ENCODE measurements around the gene GJB3. TPM values are rescaled to one million over a fixed set of nuclear protein-coding genes. Genes with fewer than 3 reads are reported as not detected.

GJB3 gene
- total and polyA plus RNA-seq, 4 donors, result 0.15 to 0.33 (median 0.17) TPM; not detected in 1

DNA sequence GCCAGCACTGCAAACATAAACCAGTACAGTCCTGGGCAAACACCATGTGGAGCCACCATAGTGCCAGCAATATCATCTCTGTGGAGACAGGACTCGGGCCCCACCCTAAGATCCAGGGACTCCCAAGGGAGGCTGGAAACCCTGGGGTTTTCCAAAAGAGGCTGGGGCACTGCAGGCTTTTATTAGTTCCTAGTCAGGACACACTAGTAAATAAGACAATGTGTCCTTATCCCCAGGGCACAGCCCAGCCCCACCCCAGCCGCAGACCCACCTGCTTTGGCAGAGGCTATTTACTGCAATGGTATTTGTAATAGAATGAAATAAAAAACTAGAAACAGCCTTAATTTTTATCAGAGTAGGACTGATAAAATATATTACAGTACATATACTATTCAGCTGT lies 486 bp upstream of the GJB3 start:
- Histone ChIP-seq H3K4me3 (ENCODE audit: low read depth in 1 of 3, low read length in 3 of 3) (no peak overlapping the region), H3K27ac (ENCODE audit: low read depth in 1 of 2, low read length in 2 of 2) (no peak overlapping the region), H3K9me3 (ENCODE audit: control insufficient read depth in 4 of 4, low read length in 3 of 4) (no peaks in the 10 kb centered on the region), H3K36me3 (ENCODE audit: control insufficient read depth in 4 of 4, insufficient read depth in 3 of 4, low read depth in 1 of 4, low read length in 3 of 4) (no peaks in the 10 kb centered on the region), H3K4me1 (ENCODE audit: control insufficient read depth in 4 of 4, insufficient read depth in 4 of 4, low read length in 3 of 4) (peaks cover 8 to 26% (median 16%) of the 10 kb centered on the region in 4 donors), H3K27me3 (ENCODE audit: control insufficient read depth in 4 of 4, insufficient read depth in 4 of 4, low read length in 3 of 4) (no peaks in the 10 kb centered on the region), H3K9ac (ENCODE audit: low read depth in 1 of 2, low read length in 2 of 2) (no peak overlapping the region)
- TF ChIP-seq, protein P1, sequence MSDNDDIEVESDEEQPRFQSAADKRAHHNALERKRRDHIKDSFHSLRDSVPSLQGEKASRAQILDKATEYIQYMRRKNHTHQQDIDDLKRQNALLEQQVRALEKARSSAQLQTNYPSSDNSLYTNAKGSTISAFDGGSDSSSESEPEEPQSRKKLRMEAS (IDR thresholded peaks at IDR 0.05), result no peak
- TF ChIP-seq, protein P2, sequence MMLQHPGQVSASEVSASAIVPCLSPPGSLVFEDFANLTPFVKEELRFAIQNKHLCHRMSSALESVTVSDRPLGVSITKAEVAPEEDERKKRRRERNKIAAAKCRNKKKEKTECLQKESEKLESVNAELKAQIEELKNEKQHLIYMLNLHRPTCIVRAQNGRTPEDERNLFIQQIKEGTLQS (IDR thresholded peaks at IDR 0.05), result no peak
- TF ChIP-seq HNF4A (conservative IDR thresholded peaks at IDR 0.05) (no peak), CTCF (IDR thresholded peaks at IDR 0.05; ENCODE audit: low read depth, low read length, missing input control) (no peak), GABPA (IDR thresholded peaks at IDR 0.05 in 1 of 2, conservative IDR thresholded peaks at IDR 0.05 in 1 of 2) (no peak), SP1 (IDR thresholded peaks at IDR 0.05) (no peak), FOXA1 (IDR thresholded peaks at IDR 0.05) (no peak), JUND (IDR thresholded peaks at IDR 0.05) (no peak), EGR1 (IDR thresholded peaks at IDR 0.05; ENCODE audit: low read depth in 2 of 2) (no peak), HNF4G (IDR thresholded peaks at IDR 0.05) (no peak), FOXA2 (IDR thresholded peaks at IDR 0.05) (no peak), RXRA (IDR thresholded peaks at IDR 0.05) (no peak), RAD21 (IDR thresholded peaks at IDR 0.05) (no peak), NR2F2 (IDR thresholded peaks at IDR 0.05) (no peak), YY1 (IDR thresholded peaks at IDR 0.05) (no peak), TAF1 (conservative IDR thresholded peaks at IDR 0.05) (no peak), ZBTB33 (IDR thresholded peaks at IDR 0.05) (no peak)
- TF ChIP-seq, protein P3, sequence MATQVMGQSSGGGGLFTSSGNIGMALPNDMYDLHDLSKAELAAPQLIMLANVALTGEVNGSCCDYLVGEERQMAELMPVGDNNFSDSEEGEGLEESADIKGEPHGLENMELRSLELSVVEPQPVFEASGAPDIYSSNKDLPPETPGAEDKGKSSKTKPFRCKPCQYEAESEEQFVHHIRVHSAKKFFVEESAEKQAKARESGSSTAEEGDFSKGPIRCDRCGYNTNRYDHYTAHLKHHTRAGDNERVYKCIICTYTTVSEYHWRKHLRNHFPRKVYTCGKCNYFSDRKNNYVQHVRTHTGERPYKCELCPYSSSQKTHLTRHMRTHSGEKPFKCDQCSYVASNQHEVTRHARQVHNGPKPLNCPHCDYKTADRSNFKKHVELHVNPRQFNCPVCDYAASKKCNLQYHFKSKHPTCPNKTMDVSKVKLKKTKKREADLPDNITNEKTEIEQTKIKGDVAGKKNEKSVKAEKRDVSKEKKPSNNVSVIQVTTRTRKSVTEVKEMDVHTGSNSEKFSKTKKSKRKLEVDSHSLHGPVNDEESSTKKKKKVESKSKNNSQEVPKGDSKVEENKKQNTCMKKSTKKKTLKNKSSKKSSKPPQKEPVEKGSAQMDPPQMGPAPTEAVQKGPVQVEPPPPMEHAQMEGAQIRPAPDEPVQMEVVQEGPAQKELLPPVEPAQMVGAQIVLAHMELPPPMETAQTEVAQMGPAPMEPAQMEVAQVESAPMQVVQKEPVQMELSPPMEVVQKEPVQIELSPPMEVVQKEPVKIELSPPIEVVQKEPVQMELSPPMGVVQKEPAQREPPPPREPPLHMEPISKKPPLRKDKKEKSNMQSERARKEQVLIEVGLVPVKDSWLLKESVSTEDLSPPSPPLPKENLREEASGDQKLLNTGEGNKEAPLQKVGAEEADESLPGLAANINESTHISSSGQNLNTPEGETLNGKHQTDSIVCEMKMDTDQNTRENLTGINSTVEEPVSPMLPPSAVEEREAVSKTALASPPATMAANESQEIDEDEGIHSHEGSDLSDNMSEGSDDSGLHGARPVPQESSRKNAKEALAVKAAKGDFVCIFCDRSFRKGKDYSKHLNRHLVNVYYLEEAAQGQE (IDR thresholded peaks at IDR 0.05), result no peak
- DNase-seq (ENCODE audit: low spot score), result no peak
- 87% methylated on average over 2 of the region's 2 CpGs for WGBS

Measured in liver (tissue), 9 donors.